HG02571 (cell line): ENCODE measurements around the gene LGR5.
"Not testable (repeated sequence)": the region's sequence is repeated elsewhere in the genome, so short reads cannot be mapped to it uniquely, and the experiment has no call there.

Experiments used
- ATAC-seq: cut with Tn5 transposase; IDR thresholded peaks from one replicate; pipeline ENCODE4 v1.9.1; 2021; ENCODE audit warnings: mild to moderate bottlenecking, moderate library complexity; ENCODE audit not compliant: unreplicated experiment

Gene LGR5

GRCh38 chr12:71472441-71472911 is 32.9 kb downstream of the LGR5 start:
- ATAC-seq = no peak

- ATAC-seq = no peak
Measured at GRCh38 chr12:71474791-71475190, 35.2 kb downstream of the LGR5 start.

- ATAC-seq = no peak
Measured at GRCh38 chr12:71475280-71475679, 35.7 kb downstream of the LGR5 start.

- ATAC-seq = no peak
Measured at GRCh38 chr12:71476513-71476912, 36.9 kb downstream of the LGR5 start.

- no peak for ATAC-seq
Measured at GRCh38 chr12:71477609-71478008, 38.0 kb downstream of the LGR5 start.

- no peak for ATAC-seq
Measured at GRCh38 chr12:71478270-71478669, 38.7 kb downstream of the LGR5 start.

- no peak for ATAC-seq
Measured at GRCh38 chr12:71484272-71484905, 44.8 kb downstream of the LGR5 start.

GRCh38 chr12:71490844-71491243 is 51.2 kb downstream of the LGR5 start:
- not testable (repeated sequence) for ATAC-seq

- ATAC-seq = no peak
Measured at GRCh38 chr12:71492604-71493003, 53.0 kb downstream of the LGR5 start.

- no peak for ATAC-seq
Measured at GRCh38 chr12:71499834-71500233, 60.2 kb downstream of the LGR5 start.

- no peak for ATAC-seq
Measured at GRCh38 chr12:71503579-71504391, 64.2 kb downstream of the LGR5 start.

GRCh38 chr12:71504476-71504875 is 64.9 kb downstream of the LGR5 start:
- no peak for ATAC-seq

- ATAC-seq = no peak
Measured at GRCh38 chr12:71509705-71510104, 70.1 kb downstream of the LGR5 start.

- no peak for ATAC-seq
Measured at GRCh38 chr12:71517145-71517846, 77.7 kb downstream of the LGR5 start.

GRCh38 chr12:71521125-71521524 is 81.5 kb downstream of the LGR5 start:
- ATAC-seq = no peak

- ATAC-seq = no peak
Measured at GRCh38 chr12:71524626-71525025, 85.0 kb downstream of the LGR5 start.

GRCh38 chr12:71533703-71534102 is 94.1 kb downstream of the LGR5 start:
- ATAC-seq = no peak

- ATAC-seq = no peak
Measured at GRCh38 chr12:71536279-71536938, 96.8 kb downstream of the LGR5 start.

- ATAC-seq = no peak
Measured at GRCh38 chr12:71536939-71537622, 97.5 kb downstream of the LGR5 start.

GRCh38 chr12:71538807-71539206 is 99.2 kb downstream of the LGR5 start:
- ATAC-seq = no peak

GRCh38 chr12:71541583-71541982 is 102.0 kb downstream of the LGR5 start:
- ATAC-seq = no peak
